ENCODE measurements around the gene PIK3R4.

PIK3R4 gene

DNA sequence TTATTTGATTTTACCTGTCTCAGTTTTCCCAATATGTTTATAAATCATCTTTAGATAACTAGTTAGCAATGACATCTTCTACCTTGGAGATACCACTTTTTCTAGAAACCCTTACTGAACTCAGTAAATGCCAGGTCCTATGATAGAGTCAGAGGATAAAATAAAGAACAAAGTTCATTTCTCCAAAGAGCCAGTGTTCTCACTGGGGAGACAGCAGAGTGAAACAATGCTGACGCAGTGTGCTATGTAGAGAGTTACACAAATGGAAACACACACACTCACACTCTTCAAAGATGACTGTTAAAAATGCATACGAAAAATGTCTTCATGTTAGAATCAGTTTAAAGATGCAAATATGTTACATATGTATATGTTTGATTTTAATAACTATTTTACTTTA lies 111.3 kb downstream of the PIK3R4 start:
- no peak for DNase-seq
